Cardiac fibroblast (primary cell): Measurements from ENCODE around the gene CYTH3.
A peak's percentile ranks its signal among the peaks of the same experiment; 100 is the strongest.

Experiments
- DNase-seq, 2 donors: peaks; one replicate each; pipeline versions ENCODE4 v3.0.0 to v3.0.0-alpha.2; 2010; ENCODE audit warnings: low read depth in 2 of 2
- H3K4me3 ChIP-seq, 2 donors: replicated peaks in 1 of 2; 1 replicate in 1 of 2; 2 replicates in 1 of 2; pipeline ENCODE4 v1.5.1; 2011; ENCODE audit warnings: low read depth in 2 of 2, low read length in 2 of 2, mild to moderate bottlenecking in 2 of 2, moderate library complexity in 1 of 2
- TF ChIP-seq, protein P1 (sequence below): IDR thresholded peaks from one replicate; pipeline ENCODE4 v1.5.1; 2011; ENCODE audit warnings: low read depth, mild to moderate bottlenecking, low read length, inconsistent platforms

CYTH3 gene

DNA sequence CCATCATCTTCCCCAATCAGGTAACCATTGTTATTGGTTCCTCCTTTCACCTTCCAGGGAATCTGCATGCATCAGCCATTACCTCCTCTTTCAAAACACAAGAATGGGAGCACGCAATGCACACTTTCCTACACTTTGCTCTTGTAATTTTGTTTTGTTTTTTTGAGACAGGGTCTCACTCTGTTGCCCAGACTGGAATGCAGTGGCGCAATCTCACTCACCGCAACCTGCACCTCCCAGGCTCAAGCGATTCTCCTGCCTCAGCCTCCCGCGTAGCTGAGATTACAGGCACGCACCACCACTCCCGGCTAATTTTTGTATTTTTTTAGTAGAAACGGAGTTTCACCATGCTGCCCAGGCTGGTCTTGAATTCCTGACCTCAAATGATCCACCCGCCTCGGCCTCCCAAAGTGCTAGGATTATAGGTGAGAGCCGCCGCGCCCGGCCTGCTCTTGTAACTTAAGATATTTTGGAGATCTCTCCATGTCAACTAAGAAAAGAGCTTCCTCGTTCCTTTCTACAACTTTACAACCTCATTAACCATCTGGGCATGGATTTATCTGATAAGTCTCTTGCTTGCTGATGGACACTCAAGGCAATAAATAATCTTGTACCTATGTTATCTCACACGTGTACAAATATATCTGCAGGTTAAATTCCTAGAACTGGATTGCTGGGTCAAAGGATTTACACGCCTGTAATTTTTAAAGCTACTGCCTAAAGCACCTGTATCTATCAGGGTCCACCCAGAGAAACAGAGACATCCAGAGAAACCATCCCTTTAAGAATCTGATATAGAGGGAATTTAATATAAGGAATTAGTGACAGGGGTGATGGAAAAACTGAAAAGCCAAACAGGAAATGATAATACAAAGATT lies 4.2 kb downstream of the CYTH3 start:
- H3K4me3 ChIP-seq = no peak overlapping the region
- no peak for DNase-seq
- TF ChIP-seq, protein P1, sequence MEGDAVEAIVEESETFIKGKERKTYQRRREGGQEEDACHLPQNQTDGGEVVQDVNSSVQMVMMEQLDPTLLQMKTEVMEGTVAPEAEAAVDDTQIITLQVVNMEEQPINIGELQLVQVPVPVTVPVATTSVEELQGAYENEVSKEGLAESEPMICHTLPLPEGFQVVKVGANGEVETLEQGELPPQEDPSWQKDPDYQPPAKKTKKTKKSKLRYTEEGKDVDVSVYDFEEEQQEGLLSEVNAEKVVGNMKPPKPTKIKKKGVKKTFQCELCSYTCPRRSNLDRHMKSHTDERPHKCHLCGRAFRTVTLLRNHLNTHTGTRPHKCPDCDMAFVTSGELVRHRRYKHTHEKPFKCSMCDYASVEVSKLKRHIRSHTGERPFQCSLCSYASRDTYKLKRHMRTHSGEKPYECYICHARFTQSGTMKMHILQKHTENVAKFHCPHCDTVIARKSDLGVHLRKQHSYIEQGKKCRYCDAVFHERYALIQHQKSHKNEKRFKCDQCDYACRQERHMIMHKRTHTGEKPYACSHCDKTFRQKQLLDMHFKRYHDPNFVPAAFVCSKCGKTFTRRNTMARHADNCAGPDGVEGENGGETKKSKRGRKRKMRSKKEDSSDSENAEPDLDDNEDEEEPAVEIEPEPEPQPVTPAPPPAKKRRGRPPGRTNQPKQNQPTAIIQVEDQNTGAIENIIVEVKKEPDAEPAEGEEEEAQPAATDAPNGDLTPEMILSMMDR = no peak

DNA sequence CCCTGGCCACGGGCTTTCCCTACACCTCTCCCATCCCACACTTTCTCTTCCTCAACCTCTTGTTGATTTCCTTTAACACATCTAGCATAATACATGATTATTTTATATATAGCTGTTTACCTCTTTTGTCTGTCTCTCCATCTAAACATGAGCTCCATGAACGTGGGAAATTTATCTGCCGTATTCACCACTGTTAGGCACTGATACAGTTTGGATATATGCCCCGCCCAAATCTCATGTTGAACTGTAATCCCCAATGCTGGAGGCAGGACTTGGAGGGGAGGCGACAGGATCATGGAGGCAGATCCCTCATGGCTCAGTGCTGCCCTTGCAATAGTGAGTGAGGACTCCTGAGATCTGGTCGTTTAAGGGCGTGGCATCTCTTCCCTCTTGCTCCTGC lies 5.7 kb downstream of the CYTH3 start:
- DNase-seq = no peak

DNA sequence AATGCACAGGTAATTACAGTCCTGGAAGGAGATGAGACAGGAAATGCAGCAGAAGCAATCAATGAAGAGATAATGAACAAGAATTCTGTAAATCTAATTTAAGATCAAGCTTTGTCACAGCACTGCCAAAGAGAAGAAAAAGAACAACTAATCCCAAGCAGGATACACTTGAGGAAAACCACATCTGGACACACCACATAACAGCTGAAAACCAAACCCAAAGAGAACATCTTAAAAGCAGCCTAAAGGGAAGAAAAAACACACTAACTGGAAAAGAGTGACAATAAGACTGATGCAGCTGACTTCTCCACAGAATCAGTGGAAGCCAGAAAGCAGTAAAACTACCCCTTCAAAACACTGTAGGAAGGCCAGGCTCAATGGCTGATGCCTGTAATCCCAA lies 10.2 kb downstream of the CYTH3 start:
- no peak for DNase-seq
- TF ChIP-seq, protein P1 = no peak
- H3K4me3 ChIP-seq = no peak overlapping the region

More for the DNA sequence above, 5.7 kb downstream of the CYTH3 start:
- TF ChIP-seq, protein P1 = no peak
- no peak overlapping the region for H3K4me3 ChIP-seq

DNA sequence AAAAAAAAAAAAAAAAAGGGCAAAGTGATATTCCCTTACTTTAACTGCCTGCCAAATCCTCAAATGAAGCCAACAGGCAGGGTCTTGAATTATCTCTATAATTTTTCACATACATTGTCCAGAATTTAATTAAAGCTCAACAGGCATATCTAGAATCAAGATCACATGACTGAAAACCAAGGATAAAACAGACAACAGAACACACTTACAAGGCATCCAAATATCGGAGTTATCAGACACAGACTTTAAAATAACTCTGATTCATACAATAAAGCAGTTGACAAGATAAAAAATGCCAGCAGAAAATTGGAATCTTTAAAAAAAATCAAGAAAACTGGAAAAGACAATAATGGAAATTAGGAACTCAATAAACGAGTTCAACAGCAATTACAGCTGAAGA lies 10.7 kb downstream of the CYTH3 start:
- H3K4me3 ChIP-seq = no peak overlapping the region
- peak in 1 of 2 donors; percentile 23 for DNase-seq
- TF ChIP-seq, protein P1 = no peak

DNA sequence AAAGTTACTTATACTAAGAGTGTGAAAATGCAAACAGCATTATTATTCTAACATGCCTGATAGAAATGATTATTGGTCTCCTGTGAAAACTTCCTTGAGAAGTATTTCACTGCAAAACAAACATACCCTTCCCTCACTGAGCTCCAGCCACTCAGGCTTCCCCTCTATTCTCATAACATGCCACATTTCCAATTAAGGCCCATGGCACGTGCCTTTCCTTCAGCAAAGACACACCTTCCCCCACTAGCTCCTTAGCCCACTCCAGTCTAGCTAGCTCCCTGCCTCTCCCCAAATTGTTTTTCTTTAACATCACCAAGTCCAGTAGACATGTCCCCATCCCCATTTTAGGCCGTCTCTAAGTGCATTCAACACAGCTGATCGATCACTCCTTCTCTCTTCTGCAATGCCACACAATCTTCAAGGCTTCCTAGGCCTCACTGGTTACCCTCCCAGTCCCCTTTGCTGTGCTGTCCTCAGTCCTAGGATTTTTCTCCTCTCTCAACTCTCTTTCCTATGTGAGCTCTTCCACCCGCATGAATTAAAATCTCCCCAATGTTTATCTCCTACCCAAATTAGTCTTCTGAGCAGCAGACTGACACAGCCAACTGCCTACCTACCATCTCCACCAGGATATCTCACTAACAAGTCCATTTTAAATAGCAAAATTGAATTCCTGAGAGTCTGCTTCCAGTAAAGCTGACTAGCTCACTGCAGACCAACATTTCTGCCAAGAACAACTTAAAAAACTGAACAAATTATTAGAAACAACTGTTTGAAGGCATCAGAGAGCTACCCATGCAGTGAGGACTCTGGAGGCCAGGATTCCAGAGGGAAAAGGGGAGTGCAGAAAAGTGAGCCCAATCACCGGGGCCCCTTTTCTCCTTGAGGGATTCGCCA lies 11.9 kb downstream of the CYTH3 start:
- TF ChIP-seq, protein P1 = no peak
- H3K4me3 ChIP-seq = no peak overlapping the region
- peak; percentile 71 to 83 for DNase-seq

DNA sequence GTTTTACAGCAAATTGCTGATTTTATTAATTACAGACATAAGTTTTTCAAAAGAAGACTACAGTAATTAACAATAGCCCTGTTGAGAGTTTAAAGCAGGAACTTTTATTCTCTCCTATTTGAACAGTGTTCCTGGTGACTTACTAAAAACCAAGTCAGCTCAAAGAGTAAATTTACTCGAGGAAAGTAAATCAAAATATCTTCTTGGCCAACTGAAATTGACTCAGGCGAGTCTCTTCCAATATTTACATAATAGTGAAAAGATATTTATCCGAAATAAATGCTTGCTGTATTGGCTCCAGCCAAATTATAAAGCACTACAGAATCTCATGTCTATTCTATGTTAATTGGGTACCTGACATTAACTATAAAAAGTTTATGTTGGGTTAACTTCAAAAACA lies 13.2 kb downstream of the CYTH3 start:
- no peak for DNase-seq
- TF ChIP-seq, protein P1 = no peak
- H3K4me3 ChIP-seq = no peak overlapping the region
